PC-3 (cell line): Measurements from ENCODE around the gene REEP1.

Source experiments
- CTCF ChIP-seq: fragments of 300-600 bp; sonication (generic); conservative IDR thresholded peaks from 2 replicates; pipeline ENCODE4 v1.5.1; 2017; ENCODE audit warnings: antibody characterized with exemption, low read depth, mild to moderate bottlenecking, low read length
- EZH2 ChIP-seq: fragments of 300-600 bp; sonication (generic); IDR thresholded peaks from one replicate; pipeline ENCODE4 v1.6.1; 2017; ENCODE audit warnings: antibody characterized with exemption, mild to moderate bottlenecking, low read length; ENCODE audit not compliant: unreplicated experiment

GRCh38 chr2:86311879-86312278 lies 25.5 kb downstream of the REEP1 start:
- TF ChIP-seq CTCF (no peak), EZH2 (no peak)
